Fibroblast of lung (primary cell): ENCODE measurements around the gene EPG5. TPM values are rescaled to one million over a fixed set of nuclear protein-coding genes. Genes with fewer than 3 reads are reported as not detected.

Experiments
- DNase-seq, 2 donors: peaks; one replicate each; pipeline versions ENCODE4 v3.0.0 to v3.0.0-alpha.2; 2010; ENCODE audit warnings: low read depth in 2 of 2
- H2AFZ ChIP-seq: 2 replicates; pipeline ENCODE4 v1.5.1; 2012; ENCODE audit warnings: low read length, control low read depth, inconsistent platforms
- H3K27ac ChIP-seq: 2 replicates; pipeline ENCODE4 v1.5.1; 2011; ENCODE audit warnings: low read length, control low read depth; ENCODE audit not compliant: insufficient read depth
- H3K27me3 ChIP-seq: 2 replicates; pipeline ENCODE4 v1.5.1; 2011; ENCODE audit warnings: mild to moderate bottlenecking, low read length; ENCODE audit not compliant: control insufficient read depth, insufficient read depth
- H3K36me3 ChIP-seq: 2 replicates; pipeline ENCODE4 v1.5.1; 2011; ENCODE audit warnings: low read length; ENCODE audit not compliant: control insufficient read depth, insufficient read depth
- H3K4me1 ChIP-seq: 2 replicates; pipeline ENCODE4 v1.5.1; 2011; ENCODE audit warnings: low read length; ENCODE audit not compliant: control insufficient read depth, insufficient read depth; ENCODE audit errors: extremely low read depth
- H3K4me2 ChIP-seq: 2 replicates; pipeline ENCODE4 v1.5.1; 2011; ENCODE audit warnings: low read length, control low read depth; ENCODE audit not compliant: insufficient read depth; ENCODE audit errors: extremely low read depth
- H3K4me3 ChIP-seq, 4 experiments: fragments of 200-600 bp in 1 of 4; sonication (generic) in 1 of 4; replicated peaks in 1 of 4; 2 replicates each; pipeline ENCODE4 v1.5.1; 2011 to 2016; ENCODE audit warnings: low read length in 4 of 4, low read depth in 3 of 4, mild to moderate bottlenecking in 3 of 4, control low read depth in 2 of 4, inconsistent platforms in 1 of 4, mixed read lengths in 1 of 4; ENCODE audit not compliant: insufficient read depth in 1 of 4; ENCODE audit errors: control extremely low read depth in 1 of 4
- H3K79me2 ChIP-seq: 2 replicates; pipeline ENCODE4 v1.5.1; 2012; ENCODE audit warnings: mild to moderate bottlenecking, low read length, inconsistent platforms; ENCODE audit not compliant: control insufficient read depth, insufficient read depth
- H3K9ac ChIP-seq: 2 replicates; pipeline ENCODE4 v1.5.1; 2011; ENCODE audit warnings: mild to moderate bottlenecking, low read length, control low read depth; ENCODE audit not compliant: insufficient read depth
- H3K9me3 ChIP-seq: 2 replicates; pipeline ENCODE4 v1.5.1; 2012; ENCODE audit warnings: low read depth, low read length; ENCODE audit not compliant: control insufficient read depth, insufficient read depth
- H4K20me1 ChIP-seq: 2 replicates; pipeline ENCODE4 v1.5.1; 2011; ENCODE audit warnings: low read length; ENCODE audit not compliant: control insufficient read depth, insufficient read depth; ENCODE audit errors: extremely low read depth
- CTCF ChIP-seq, 2 donors: IDR thresholded peaks in 1 of 2; conservative IDR thresholded peaks in 1 of 2; 1 replicate in 1 of 2; 2 replicates in 1 of 2; pipeline ENCODE4 v1.5.1; 2011 to 2012; ENCODE audit warnings: low read length in 2 of 2, control low read depth in 1 of 2, inconsistent platforms in 1 of 2, low read depth in 1 of 2, mild to moderate bottlenecking in 1 of 2
- EZH2 ChIP-seq: IDR thresholded peaks from 2 replicates; pipeline ENCODE4 v1.5.1; 2012; ENCODE audit warnings: low read length, control low read depth, mild to moderate bottlenecking; ENCODE audit errors: missing control alignments
- polyA plus RNA-seq, 2 donors: library from polyadenylated mRNA; depleted of rRNA in 1 of 2; stranded (reverse) in 1 of 2; unstranded in 1 of 2; fragments of >200 nt; gene quantifications; 2 replicates each; pipeline ENCODE4 v1.2.1, GENCODE V29; 2011 to 2012; ENCODE audit warnings: missing spikeins in 1 of 2
- total RNA-seq: library from RNA; depleted of rRNA; stranded (reverse); fragments of >200 nt; gene quantifications from 2 replicates; pipeline ENCODE4 v1.2.1, GENCODE V29; 2014

EPG5 gene
- total and polyA plus RNA-seq, 2 donors (not counting 1 experiment from before 2014, with no cell fraction given), result 60.0 to 87.4 TPM

- no peaks in the 10 kb centered on the region for H3K4me1 ChIP-seq
- H3K4me3 ChIP-seq, result no peak overlapping the region
- no peak overlapping the region for H3K4me2 ChIP-seq
- no peaks in the 10 kb centered on the region for H3K9me3 ChIP-seq
- no peaks in the 10 kb centered on the region for H3K79me2 ChIP-seq
- H3K27ac ChIP-seq, result no peak overlapping the region
- no peak overlapping the region for H3K9ac ChIP-seq
- no peak overlapping the region for H2AFZ ChIP-seq
- TF ChIP-seq EZH2 (no peak), CTCF (conservative IDR thresholded peaks at IDR 0.05 in 1 of 2, IDR thresholded peaks at IDR 0.05 in 1 of 2; ENCODE audit: low read depth in 1 of 2, low read length in 2 of 2) (peak; percentile 87 to 91)
- H3K36me3 ChIP-seq, result peaks cover 24% of the 10 kb centered on the region
- peak; percentile 26 to 48 for DNase-seq
- H3K27me3 ChIP-seq, result no peaks in the 10 kb centered on the region
- no peaks in the 10 kb centered on the region for H4K20me1 ChIP-seq
These were observed 56.6 kb downstream of the EPG5 start for GRCh38 chr18:45910405-45911023.

- H3K9me3 ChIP-seq, result no peaks in the 10 kb centered on the region
- no peak overlapping the region for H3K4me3 ChIP-seq
- H3K4me1 ChIP-seq, result no peaks in the 10 kb centered on the region
- H3K27me3 ChIP-seq, result no peaks in the 10 kb centered on the region
- H2AFZ ChIP-seq, result no peak overlapping the region
- H3K9ac ChIP-seq, result no peak overlapping the region
- H3K27ac ChIP-seq, result no peak overlapping the region
- no peaks in the 10 kb centered on the region for H4K20me1 ChIP-seq
- H3K79me2 ChIP-seq, result no peaks in the 10 kb centered on the region
- H3K36me3 ChIP-seq, result peaks cover 14% of the 10 kb centered on the region
- TF ChIP-seq EZH2 (no peak), CTCF (conservative IDR thresholded peaks at IDR 0.05 in 1 of 2, IDR thresholded peaks at IDR 0.05 in 1 of 2; ENCODE audit: low read depth in 1 of 2, low read length in 2 of 2) (no peak)
- H3K4me2 ChIP-seq, result no peak overlapping the region
- DNase-seq, result peak in 1 of 2 donors; percentile 12
These were observed 65.4 kb downstream of the EPG5 start for GRCh38 chr18:45901654-45902210.

- peaks cover 14% of the 10 kb centered on the region for H3K36me3 ChIP-seq
- DNase-seq, result no peak
- no peak overlapping the region for H2AFZ ChIP-seq
- H3K4me3 ChIP-seq, result no peak overlapping the region
- no peaks in the 10 kb centered on the region for H4K20me1 ChIP-seq
- no peak for TF ChIP-seq EZH2
- TF ChIP-seq CTCF (conservative IDR thresholded peaks at IDR 0.05 in 1 of 2, IDR thresholded peaks at IDR 0.05 in 1 of 2; ENCODE audit: low read depth in 1 of 2, low read length in 2 of 2), result no peak
- no peak overlapping the region for H3K9ac ChIP-seq
- H3K4me1 ChIP-seq, result no peaks in the 10 kb centered on the region
- H3K79me2 ChIP-seq, result no peaks in the 10 kb centered on the region
- no peaks in the 10 kb centered on the region for H3K9me3 ChIP-seq
- H3K27ac ChIP-seq, result no peak overlapping the region
- no peaks in the 10 kb centered on the region for H3K27me3 ChIP-seq
- no peak overlapping the region for H3K4me2 ChIP-seq
These were observed 66.5 kb downstream of the EPG5 start for GRCh38 chr18:45900623-45901022.
